Epidermal melanocyte (primary cell): ENCODE results near the gene HAUS6.
"Not testable (repeated sequence)": the region's sequence is repeated elsewhere in the genome, so short reads cannot be mapped to it uniquely, and the experiment has no call there.

Experiments
- DNase-seq: peaks from one replicate; pipeline ENCODE4 v3.0.0; 2011; ENCODE audit warnings: low spot score; ENCODE audit not compliant: insufficient read length

The HAUS6 gene

GRCh38 chr9:19116107-19116790, 13.5 kb upstream of the HAUS6 start:
- no peak for DNase-seq

GRCh38 chr9:19114680-19115270, 12.1 kb upstream of the HAUS6 start:
- DNase-seq, result no peak

GRCh38 chr9:19113964-19114679, 11.4 kb upstream of the HAUS6 start:
- DNase-seq, result no peak

- not testable (repeated sequence) for DNase-seq
These were observed 10.4 kb upstream of the HAUS6 start for GRCh38 chr9:19113064-19113611.

- no peak for DNase-seq
These were observed 5.3 kb upstream of the HAUS6 start for GRCh38 chr9:19108038-19108437.

GRCh38 chr9:19104515-19105282, 2.0 kb upstream of the HAUS6 start:
- DNase-seq, result peak; percentile 37

GRCh38 chr9:19102181-19102630, 498 bp downstream of the HAUS6 start:
- DNase-seq, result no peak

- DNase-seq, result no peak
These were observed 1.5 kb downstream of the HAUS6 start for GRCh38 chr9:19101203-19101602.

- DNase-seq, result not testable (repeated sequence)
These were observed 5.3 kb downstream of the HAUS6 start for GRCh38 chr9:19097431-19097830.

- no peak for DNase-seq
These were observed 15.4 kb downstream of the HAUS6 start for GRCh38 chr9:19087106-19088000.

- DNase-seq, result no peak
These were observed 17.4 kb downstream of the HAUS6 start for GRCh38 chr9:19085295-19085694.

GRCh38 chr9:19074836-19075235, 27.9 kb downstream of the HAUS6 start:
- DNase-seq, result no peak

GRCh38 chr9:19074229-19074628, 28.5 kb downstream of the HAUS6 start:
- DNase-seq, result no peak

GRCh38 chr9:19057033-19057432, 45.7 kb downstream of the HAUS6 start:
- no peak for DNase-seq

- DNase-seq, result no peak
These were observed 51.8 kb downstream of the HAUS6 start for GRCh38 chr9:19050637-19051591.

- DNase-seq, result no peak
These were observed 52.6 kb downstream of the HAUS6 start for GRCh38 chr9:19049917-19050636.

- peak; percentile 91 for DNase-seq
These were observed 53.5 kb downstream of the HAUS6 start, which contains the start of gene RRAGA for GRCh38 chr9:19048966-19049916. Gene RRAGA (plus strand): TSS chr9:19049427. CDS start chr9:19049660, 233 bp downstream.
